SK-N-MC (cell line): ENCODE measurements around the gene RNF144B.

ENCODE experiments used
- EZH2 ChIP-seq: fragments of 200-600 bp; sonication (generic); IDR thresholded peaks from one replicate; pipeline ENCODE4 v1.6.1; 2017; ENCODE audit warnings: antibody characterized with exemption
- FOXP2 ChIP-seq: optimal IDR thresholded peaks from 2 replicates; pipeline ENCODE3; 2011; ENCODE audit warnings: mild to moderate bottlenecking, moderate library complexity; ENCODE audit not compliant: insufficient read depth; ENCODE audit errors: extremely low read length, control extremely low read depth
- POLR2AphosphoS5 ChIP-seq: IDR thresholded peaks from 2 replicates; pipeline ENCODE4 v1.6.1; 2012; ENCODE audit warnings: mild to moderate bottlenecking, low read depth, low read length, borderline replicate concordance

DNA sequence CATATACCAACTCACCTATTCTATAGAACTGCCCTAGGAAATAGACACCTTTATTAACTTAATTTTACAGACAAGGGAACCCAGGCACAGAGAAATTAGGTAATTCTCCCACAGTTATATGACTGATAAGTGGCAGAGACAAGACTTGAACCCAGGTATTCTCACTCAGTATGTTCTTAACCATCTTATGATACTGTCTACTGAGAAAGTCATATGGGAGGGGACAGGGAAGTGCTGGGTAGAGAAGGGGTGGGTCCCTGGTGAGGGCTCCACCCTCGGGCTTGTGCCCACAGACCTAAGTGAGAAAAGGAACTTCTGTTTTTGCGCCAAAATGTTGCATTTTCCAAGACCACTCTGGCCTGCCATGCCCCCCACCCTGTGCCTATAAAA lies 123.5 kb downstream of the RNF144B start:
- TF ChIP-seq POLR2AphosphoS5 (no peak), EZH2 (no peak), FOXP2 (no peak)
